ENCODE results near the gene MYOM3.

MYOM3 gene

DNA sequence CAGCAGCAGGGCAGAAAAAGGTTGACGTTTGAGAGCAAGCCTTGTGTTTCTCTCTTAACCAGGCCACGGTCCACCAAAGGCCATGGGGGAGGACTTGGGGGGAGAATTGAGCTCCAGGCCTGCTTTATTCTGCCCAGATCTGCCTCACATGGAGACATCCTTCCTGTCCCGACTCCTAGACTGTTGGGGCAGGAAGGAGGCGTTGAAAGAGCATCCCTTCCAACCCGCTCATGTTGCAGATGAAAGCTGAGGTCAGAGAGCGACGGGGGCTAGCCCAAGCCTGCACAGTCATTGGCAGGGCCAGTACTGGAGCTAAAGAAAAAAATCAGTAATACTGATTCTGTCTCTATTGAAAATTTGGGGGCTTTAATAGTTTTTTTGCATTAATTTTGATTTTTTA lies 46.6 kb downstream of the MYOM3 start:
- Histone ChIP-seq H3K27ac (no peak overlapping the region), H3K4me3 (no peak overlapping the region)
- DNase-seq (ENCODE audit: low spot score), result no peak
- TF ChIP-seq, protein P1, sequence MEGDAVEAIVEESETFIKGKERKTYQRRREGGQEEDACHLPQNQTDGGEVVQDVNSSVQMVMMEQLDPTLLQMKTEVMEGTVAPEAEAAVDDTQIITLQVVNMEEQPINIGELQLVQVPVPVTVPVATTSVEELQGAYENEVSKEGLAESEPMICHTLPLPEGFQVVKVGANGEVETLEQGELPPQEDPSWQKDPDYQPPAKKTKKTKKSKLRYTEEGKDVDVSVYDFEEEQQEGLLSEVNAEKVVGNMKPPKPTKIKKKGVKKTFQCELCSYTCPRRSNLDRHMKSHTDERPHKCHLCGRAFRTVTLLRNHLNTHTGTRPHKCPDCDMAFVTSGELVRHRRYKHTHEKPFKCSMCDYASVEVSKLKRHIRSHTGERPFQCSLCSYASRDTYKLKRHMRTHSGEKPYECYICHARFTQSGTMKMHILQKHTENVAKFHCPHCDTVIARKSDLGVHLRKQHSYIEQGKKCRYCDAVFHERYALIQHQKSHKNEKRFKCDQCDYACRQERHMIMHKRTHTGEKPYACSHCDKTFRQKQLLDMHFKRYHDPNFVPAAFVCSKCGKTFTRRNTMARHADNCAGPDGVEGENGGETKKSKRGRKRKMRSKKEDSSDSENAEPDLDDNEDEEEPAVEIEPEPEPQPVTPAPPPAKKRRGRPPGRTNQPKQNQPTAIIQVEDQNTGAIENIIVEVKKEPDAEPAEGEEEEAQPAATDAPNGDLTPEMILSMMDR (IDR thresholded peaks at IDR 0.05), result no peak

DNA sequence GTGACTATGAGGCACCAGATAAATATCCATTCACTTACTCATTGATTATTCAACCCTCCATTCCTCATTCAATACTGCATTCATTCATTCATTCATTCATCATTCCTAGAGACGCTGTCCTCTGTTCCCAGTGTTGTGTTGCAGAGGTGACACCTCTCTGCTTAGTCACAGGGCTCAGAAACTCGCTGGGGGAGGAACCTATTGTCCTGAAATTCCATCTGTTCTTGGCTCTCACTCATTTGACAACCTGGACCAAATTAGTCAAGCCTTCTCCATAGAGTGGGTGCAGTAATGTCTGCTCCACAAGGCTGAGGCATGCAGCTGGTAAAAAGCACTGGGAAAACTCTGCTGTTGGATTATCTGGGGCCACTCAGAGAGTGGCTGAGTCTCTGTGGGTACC lies 49.7 kb downstream of the MYOM3 start:
- TF ChIP-seq, protein P1 (IDR thresholded peaks at IDR 0.05), result no peak
- H3K4me3 ChIP-seq, result no peak overlapping the region
- no peak overlapping the region for H3K27ac ChIP-seq
- no peak for DNase-seq (ENCODE audit: low spot score)

DNA sequence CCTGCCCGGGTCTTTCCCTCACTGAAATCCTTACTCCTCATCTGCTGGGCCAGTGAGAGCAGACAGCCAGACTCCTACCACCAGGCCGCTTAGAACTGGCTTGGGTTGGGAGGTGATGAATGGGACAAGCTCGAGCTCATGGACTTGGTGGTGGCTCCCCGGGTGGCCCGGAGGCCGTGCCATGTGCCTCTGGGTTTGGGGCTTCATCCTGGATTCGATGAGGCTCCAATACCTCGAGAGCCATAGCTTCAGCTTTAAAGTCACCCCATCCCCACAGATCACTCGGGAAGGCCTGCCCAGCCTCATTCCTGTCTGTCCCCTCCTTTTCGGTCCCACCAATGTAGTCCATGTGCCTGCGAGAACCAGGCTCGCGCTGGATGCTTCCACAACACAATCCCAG lies 51.5 kb downstream of the MYOM3 start:
- Histone ChIP-seq H3K27ac (no peak overlapping the region), H3K4me3 (no peak overlapping the region)
- no peak for DNase-seq (ENCODE audit: low spot score)
- TF ChIP-seq, protein P1 (IDR thresholded peaks at IDR 0.05), result no peak

DNA sequence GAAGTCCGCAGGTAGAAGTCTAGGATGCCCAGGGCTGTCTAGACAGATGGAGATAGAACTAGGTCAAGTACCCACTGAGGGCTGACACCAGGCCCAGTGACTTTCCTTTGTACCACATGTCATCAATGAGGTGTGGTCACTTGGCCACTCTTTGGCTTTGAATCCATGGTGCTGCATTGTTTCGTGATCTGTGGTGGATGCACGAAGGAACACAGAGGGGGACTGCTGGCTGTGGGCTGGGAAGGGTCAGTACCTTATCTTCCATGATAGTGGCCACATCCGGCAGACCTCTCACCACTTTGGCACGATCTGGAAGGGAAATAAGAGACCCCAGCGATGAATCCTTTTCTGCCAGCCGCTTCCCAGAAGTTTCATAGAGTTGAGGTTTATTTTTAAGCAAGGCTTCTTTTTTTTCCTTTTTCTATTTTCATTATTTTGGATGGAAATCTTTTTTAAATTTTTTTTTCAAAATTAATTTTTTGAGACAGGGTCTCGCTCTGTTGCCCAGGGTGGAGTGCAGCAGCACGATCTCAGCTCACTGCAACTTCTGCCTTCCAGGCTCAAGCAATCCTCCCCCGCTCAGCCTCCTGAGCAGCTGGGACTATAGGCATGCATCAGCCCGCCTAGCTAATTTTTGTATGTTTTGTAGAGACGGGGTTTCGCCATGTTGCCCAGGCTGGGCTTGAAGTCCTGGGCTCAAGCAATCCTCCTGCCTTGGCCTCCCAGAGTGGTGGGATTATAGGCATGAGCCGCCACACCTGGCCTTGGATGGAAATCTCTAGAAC lies 53.1 kb downstream of the MYOM3 start:
- Histone ChIP-seq H3K27ac (no peak overlapping the region), H3K4me3 (no peak overlapping the region)
- DNase-seq (ENCODE audit: low spot score), result no peak
- TF ChIP-seq, protein P1 (IDR thresholded peaks at IDR 0.05), result no peak

DNA sequence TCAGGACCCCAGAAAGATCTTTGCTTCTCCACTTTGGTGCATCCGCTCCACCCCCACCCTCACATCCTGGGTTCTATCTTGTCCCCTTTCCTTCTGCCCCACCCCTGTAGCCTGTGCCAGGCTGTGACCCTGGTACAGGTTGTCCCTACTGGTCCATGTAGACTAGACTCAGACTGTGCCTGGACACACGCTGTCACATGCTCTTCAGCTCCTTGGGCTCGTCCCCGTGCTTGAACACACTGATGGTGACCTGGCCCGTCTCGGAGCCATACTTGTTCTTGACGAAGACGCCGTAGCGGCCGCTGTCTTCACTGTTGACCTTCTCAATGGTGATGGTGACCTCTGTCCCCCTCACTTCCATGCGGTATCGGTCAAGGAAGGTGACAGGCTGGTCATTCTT lies 54.8 kb downstream of the MYOM3 start:
- TF ChIP-seq, protein P1 (IDR thresholded peaks at IDR 0.05), result no peak

DNA sequence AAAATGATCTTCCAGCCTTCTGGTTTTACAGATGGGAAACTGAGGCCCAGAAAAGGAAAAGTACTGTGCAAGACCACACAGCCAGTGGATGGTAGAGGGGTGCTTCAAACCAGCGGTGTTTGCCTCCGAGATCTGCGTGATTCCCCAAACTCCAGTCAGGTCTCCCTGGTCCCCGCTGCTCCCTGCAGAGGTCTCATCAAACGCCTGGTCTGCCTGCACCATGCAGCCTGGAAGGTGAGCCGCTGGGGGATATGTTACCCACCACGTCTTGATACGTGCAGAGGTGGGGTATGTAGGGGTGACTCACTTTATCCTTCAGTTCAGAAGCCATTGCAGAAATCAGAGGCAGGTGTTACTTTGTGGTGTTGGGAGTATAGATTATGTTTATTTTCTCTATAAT lies 56.3 kb downstream of the MYOM3 start:
- Histone ChIP-seq H3K27ac (no peak overlapping the region), H3K4me3 (no peak overlapping the region)
- DNase-seq (ENCODE audit: low spot score), result no peak
- TF ChIP-seq, protein P1 (IDR thresholded peaks at IDR 0.05), result no peak

More for the DNA sequence above, 54.8 kb downstream of the MYOM3 start:
- no peak overlapping the region for H3K27ac ChIP-seq
- H3K4me3 ChIP-seq, result no peak overlapping the region
- no peak for DNase-seq (ENCODE audit: low spot score)

DNA sequence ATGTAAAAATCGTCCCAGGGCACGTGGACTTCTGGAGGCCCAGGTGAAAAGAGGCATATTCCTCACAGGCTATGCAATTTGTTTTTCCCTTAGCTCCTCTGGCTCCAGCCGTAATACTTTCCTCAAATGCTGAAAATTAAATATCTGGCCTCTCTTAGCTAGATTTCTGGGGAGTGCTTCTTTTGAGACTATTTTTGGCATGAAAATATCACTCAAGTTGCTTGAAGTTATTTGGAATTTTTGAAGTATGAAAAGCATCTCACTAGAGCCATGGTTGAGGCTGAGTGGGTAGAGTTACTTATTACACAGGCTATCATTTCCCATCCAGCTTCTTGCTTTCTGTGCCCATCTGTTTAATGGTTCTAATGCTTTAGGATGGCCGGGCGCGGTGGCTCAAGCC lies 59.7 kb downstream of the MYOM3 start:
- Histone ChIP-seq H3K4me3 (no peak overlapping the region), H3K27ac (peak overlapping the region in 1 of 2 donors; percentile 65)
- no peak for DNase-seq (ENCODE audit: low spot score)
- TF ChIP-seq, protein P1 (IDR thresholded peaks at IDR 0.05), result no peak
